CD4-positive, alpha-beta T cell treated with Interferon gamma for 1 hour (primary cell): ENCODE results near the gene IZUMO3.
"Not testable (repeated sequence)": the region's sequence is repeated elsewhere in the genome, so short reads cannot be mapped to it uniquely, and the experiment has no call there.

ENCODE experiments used
- DNase-seq: peaks from one replicate; pipeline ENCODE4 v3.0.0-alpha.2; 2020

The IZUMO3 gene

GRCh38 chr9:24545847-24546522, at the start of gene IZUMO3:
TSS of gene IZUMO3 (minus strand) at chr9:24545897. CDS start at chr9:24545649, 248 bp downstream.
- DNase-seq: no peak

GRCh38 chr9:24594234-24594850, 48.6 kb upstream of the IZUMO3 start:
- DNase-seq: no peak

GRCh38 chr9:24590432-24590831, 44.7 kb upstream of the IZUMO3 start:
- no peak for DNase-seq

- DNase-seq: no peak
Observed at GRCh38 chr9:24587883-24588282, 42.2 kb upstream of the IZUMO3 start.

- no peak for DNase-seq
Observed at GRCh38 chr9:24582146-24583126, 36.7 kb upstream of the IZUMO3 start.

GRCh38 chr9:24580005-24580404, 34.3 kb upstream of the IZUMO3 start:
- not testable (repeated sequence) for DNase-seq

GRCh38 chr9:24572406-24572805, 26.7 kb upstream of the IZUMO3 start:
- DNase-seq: no peak

- DNase-seq: no peak
Observed at GRCh38 chr9:24561957-24562356, 16.3 kb upstream of the IZUMO3 start.

GRCh38 chr9:24553183-24553552, 7.5 kb upstream of the IZUMO3 start:
- no peak for DNase-seq

- DNase-seq: no peak
Observed at GRCh38 chr9:24552526-24553182, 7.0 kb upstream of the IZUMO3 start.

- DNase-seq: no peak
Observed at GRCh38 chr9:24545285-24545684, 412 bp downstream of the IZUMO3 start.

- no peak for DNase-seq
Observed at GRCh38 chr9:24518545-24518944, 27.2 kb downstream of the IZUMO3 start.

GRCh38 chr9:24516463-24516862, 29.2 kb downstream of the IZUMO3 start:
- DNase-seq: no peak

- DNase-seq: no peak
Observed at GRCh38 chr9:24509850-24510249, 35.8 kb downstream of the IZUMO3 start.

- DNase-seq: no peak
Observed at GRCh38 chr9:24504521-24504920, 41.2 kb downstream of the IZUMO3 start.

- DNase-seq: no peak
Observed at GRCh38 chr9:24502206-24502937, 43.3 kb downstream of the IZUMO3 start.

GRCh38 chr9:24500761-24501160, 44.9 kb downstream of the IZUMO3 start:
- no peak for DNase-seq

GRCh38 chr9:24498632-24499031, 47.1 kb downstream of the IZUMO3 start:
- no peak for DNase-seq

- DNase-seq: no peak
Observed at GRCh38 chr9:24497671-24498070, 48.0 kb downstream of the IZUMO3 start.
